ENCODE results near the gene NFE2L2. TPM values are rescaled to one million over a fixed set of nuclear protein-coding genes. Genes with fewer than 3 reads are reported as not detected.
"Not testable (repeated sequence)": the region's sequence is repeated elsewhere in the genome, so short reads cannot be mapped to it uniquely, and the experiment has no call there.

The NFE2L2 gene
- total and polyA plus RNA-seq, 2 donors (not counting 1 experiment from before 2014, with no cell fraction given) = 16.8 to 93.6 TPM

- Mint-ChIP-seq H3K9me3 (ENCODE audit: insufficient read depth) (no peaks in the 10 kb centered on the region), H3K4me3 (no peak overlapping the region), H3K27ac (no peak overlapping the region), H3K27me3 (no peaks in the 10 kb centered on the region), H3K4me1 (peaks cover 19% of the 10 kb centered on the region)
- peaks cover 11 to 70% of the 10 kb centered on the region in 2 experiments for H3K36me3 ChIP-seq (replicated peaks in 1 of 2; ENCODE audit: control extremely low read depth in 1 of 2, control insufficient read depth in 1 of 2, extremely low read depth in 1 of 2, insufficient read depth in 2 of 2, low read length in 1 of 2)
- no peak overlapping the region for H3K4me2 ChIP-seq (replicated peaks; ENCODE audit: low read depth, low read length, poor library complexity, severe bottlenecking)
- H2AFZ ChIP-seq (ENCODE audit: insufficient read depth, low read depth, low read length, poor library complexity, severe bottlenecking) = no peak overlapping the region
- intact Hi-C loops (cut with micrococcal nuclease) = no loop called here
- DNase-seq (no peak), ATAC-seq (ENCODE audit: low read depth) (no peak)
- H4K20me1 ChIP-seq (ENCODE audit: control insufficient read depth, insufficient read depth, low read length, poor library complexity, severe bottlenecking) = peaks cover 31% of the 10 kb centered on the region
- no peak overlapping the region for H3K9ac ChIP-seq (ENCODE audit: low read length)
- H3K27ac ChIP-seq (ENCODE audit: low read length in 2 of 2) = no peak overlapping the region
- no peaks in the 10 kb centered on the region for H3K4me1 ChIP-seq (ENCODE audit: control insufficient read depth in 2 of 2, insufficient read depth in 2 of 2, low read length in 2 of 2)
- H3K4me3 ChIP-seq (ENCODE audit: control extremely low read depth in 1 of 5, extremely low read depth in 1 of 5, insufficient read depth in 1 of 5, low read depth in 2 of 5, low read length in 4 of 5) = no peak overlapping the region
- ChIA-PET POLR2A (no interaction called here), CTCF (interaction anchor here (1.8 kb wide), 1 partner anchor 57 kb away, joined by 4 read pairs; no protein-coding TSS in a partner anchor)
- no CpG with 5 or more reads among the region's 3 CpGs for WGBS (ENCODE audit: insufficient coverage)
- TF ChIP-seq EZH2 (IDR thresholded peaks at IDR 0.05; ENCODE audit: borderline replicate concordance, insufficient read depth, low read depth, low read length, poor library complexity, severe bottlenecking) = no peak
- TF ChIP-seq, protein P1, sequence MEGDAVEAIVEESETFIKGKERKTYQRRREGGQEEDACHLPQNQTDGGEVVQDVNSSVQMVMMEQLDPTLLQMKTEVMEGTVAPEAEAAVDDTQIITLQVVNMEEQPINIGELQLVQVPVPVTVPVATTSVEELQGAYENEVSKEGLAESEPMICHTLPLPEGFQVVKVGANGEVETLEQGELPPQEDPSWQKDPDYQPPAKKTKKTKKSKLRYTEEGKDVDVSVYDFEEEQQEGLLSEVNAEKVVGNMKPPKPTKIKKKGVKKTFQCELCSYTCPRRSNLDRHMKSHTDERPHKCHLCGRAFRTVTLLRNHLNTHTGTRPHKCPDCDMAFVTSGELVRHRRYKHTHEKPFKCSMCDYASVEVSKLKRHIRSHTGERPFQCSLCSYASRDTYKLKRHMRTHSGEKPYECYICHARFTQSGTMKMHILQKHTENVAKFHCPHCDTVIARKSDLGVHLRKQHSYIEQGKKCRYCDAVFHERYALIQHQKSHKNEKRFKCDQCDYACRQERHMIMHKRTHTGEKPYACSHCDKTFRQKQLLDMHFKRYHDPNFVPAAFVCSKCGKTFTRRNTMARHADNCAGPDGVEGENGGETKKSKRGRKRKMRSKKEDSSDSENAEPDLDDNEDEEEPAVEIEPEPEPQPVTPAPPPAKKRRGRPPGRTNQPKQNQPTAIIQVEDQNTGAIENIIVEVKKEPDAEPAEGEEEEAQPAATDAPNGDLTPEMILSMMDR (IDR thresholded peaks at IDR 0.05) = no peak
- H3K27me3 ChIP-seq (replicated peaks in 1 of 4; ENCODE audit: control extremely low read depth in 1 of 4, control insufficient read depth in 3 of 4, insufficient read depth in 4 of 4, low read length in 3 of 4) = no peaks in the 10 kb centered on the region
- H3K79me2 ChIP-seq (ENCODE audit: control insufficient read depth, insufficient read depth, low read length) = peaks cover 24% of the 10 kb centered on the region
- H3K9me3 ChIP-seq (ENCODE audit: control extremely low read depth in 1 of 3, control insufficient read depth in 2 of 3, insufficient read depth in 1 of 3, low read length in 2 of 3) = no peaks in the 10 kb centered on the region
Observed at GRCh38 chr2:177221970-177222369, 42.6 kb downstream of the NFE2L2 start.

DNA sequence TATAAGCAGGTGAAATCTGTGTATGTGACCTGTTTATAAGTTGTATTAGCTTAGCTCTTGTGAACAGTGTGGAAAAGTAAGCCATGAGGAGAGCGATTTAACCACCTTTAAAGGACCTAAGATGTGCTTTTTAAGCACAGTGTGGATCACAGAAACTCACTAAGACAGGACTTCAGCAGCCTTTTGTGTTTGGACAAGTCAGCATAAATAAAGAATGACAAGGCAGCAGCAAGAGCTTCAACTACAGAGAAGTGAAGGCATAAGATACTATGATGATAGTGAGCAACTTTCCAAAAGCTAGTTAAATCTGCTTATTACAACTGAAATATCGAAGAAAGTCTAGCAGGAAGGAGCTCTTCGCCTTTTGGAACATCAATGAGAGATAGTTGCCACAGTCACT is 43.0 kb downstream of the NFE2L2 start:
- no peaks in the 10 kb centered on the region for H3K9me3 ChIP-seq (ENCODE audit: control extremely low read depth in 1 of 3, control insufficient read depth in 2 of 3, insufficient read depth in 1 of 3, low read length in 2 of 3)
- no peak overlapping the region for H3K4me3 ChIP-seq (ENCODE audit: control extremely low read depth in 1 of 5, extremely low read depth in 1 of 5, insufficient read depth in 1 of 5, low read depth in 2 of 5, low read length in 4 of 5)
- H3K36me3 ChIP-seq (replicated peaks in 1 of 2; ENCODE audit: control extremely low read depth in 1 of 2, control insufficient read depth in 1 of 2, extremely low read depth in 1 of 2, insufficient read depth in 2 of 2, low read length in 1 of 2) = peaks cover 11 to 74% of the 10 kb centered on the region in 2 experiments
- no peak for ATAC-seq (ENCODE audit: low read depth)
- H4K20me1 ChIP-seq (ENCODE audit: control insufficient read depth, insufficient read depth, low read length, poor library complexity, severe bottlenecking) = peaks cover 35% of the 10 kb centered on the region
- H3K27ac Mint-ChIP-seq = no peak overlapping the region
- H3K27me3 ChIP-seq (replicated peaks in 1 of 4; ENCODE audit: control extremely low read depth in 1 of 4, control insufficient read depth in 3 of 4, insufficient read depth in 4 of 4, low read length in 3 of 4) = no peaks in the 10 kb centered on the region
- ChIA-PET CTCF (interaction anchor here (1.6 to 1.8 kb wide), 2 partner anchors 57 to 74 kb away, joined by 4 read pairs; no protein-coding TSS in a partner anchor), POLR2A (no interaction called here)
- no peak overlapping the region for H2AFZ ChIP-seq (ENCODE audit: insufficient read depth, low read depth, low read length, poor library complexity, severe bottlenecking)
- H3K9me3 Mint-ChIP-seq (ENCODE audit: insufficient read depth) = no peaks in the 10 kb centered on the region
- H3K9ac ChIP-seq (ENCODE audit: low read length) = no peak overlapping the region
- no peak for DNase-seq
- 100% methylated on average over 1 of the region's 3 CpGs for WGBS (ENCODE audit: insufficient coverage)
- H3K27me3 Mint-ChIP-seq = no peaks in the 10 kb centered on the region
- TF ChIP-seq EZH2 (IDR thresholded peaks at IDR 0.05; ENCODE audit: borderline replicate concordance, insufficient read depth, low read depth, low read length, poor library complexity, severe bottlenecking) = no peak
- TF ChIP-seq, protein P1 (IDR thresholded peaks at IDR 0.05) = no peak
- no peak overlapping the region for H3K4me2 ChIP-seq (replicated peaks; ENCODE audit: low read depth, low read length, poor library complexity, severe bottlenecking)
- intact Hi-C loops (cut with micrococcal nuclease) = no loop called here
- H3K4me1 ChIP-seq (ENCODE audit: control insufficient read depth in 2 of 2, insufficient read depth in 2 of 2, low read length in 2 of 2) = peaks cover 0 to 3% of the 10 kb centered on the region in 2 donors
- peaks cover 21% of the 10 kb centered on the region for H3K4me1 Mint-ChIP-seq
- H3K4me3 Mint-ChIP-seq = no peak overlapping the region
- peaks cover 28% of the 10 kb centered on the region for H3K79me2 ChIP-seq (ENCODE audit: control insufficient read depth, insufficient read depth, low read length)
- no peak overlapping the region for H3K27ac ChIP-seq (ENCODE audit: low read length in 2 of 2)

GRCh38 chr2:177219787-177220186 is 44.7 kb downstream of the NFE2L2 start:
- H3K4me3 Mint-ChIP-seq; H3K9me3 Mint-ChIP-seq (ENCODE audit: insufficient read depth); H3K9ac ChIP-seq (ENCODE audit: low read length); H3K27me3 ChIP-seq (replicated peaks in 1 of 4; ENCODE audit: control extremely low read depth in 1 of 4, control insufficient read depth in 3 of 4, insufficient read depth in 4 of 4, low read length in 3 of 4); DNase-seq; H3K4me2 ChIP-seq (replicated peaks; ENCODE audit: low read depth, low read length, poor library complexity, severe bottlenecking); intact Hi-C loops (cut with micrococcal nuclease); ATAC-seq (ENCODE audit: low read depth); H3K9me3 ChIP-seq (ENCODE audit: control extremely low read depth in 1 of 3, control insufficient read depth in 2 of 3, insufficient read depth in 1 of 3, low read length in 2 of 3); H3K27ac ChIP-seq (ENCODE audit: low read length in 2 of 2); H3K27ac Mint-ChIP-seq; POLR2A ChIA-PET; H3K27me3 Mint-ChIP-seq; H2AFZ ChIP-seq (ENCODE audit: insufficient read depth, low read depth, low read length, poor library complexity, severe bottlenecking); H3K4me3 ChIP-seq (ENCODE audit: control extremely low read depth in 1 of 5, extremely low read depth in 1 of 5, insufficient read depth in 1 of 5, low read depth in 2 of 5, low read length in 4 of 5); CTCF ChIA-PET: not testable (repeated sequence)
- H3K4me1 Mint-ChIP-seq = peaks cover 32% of the 10 kb centered on the region
- H4K20me1 ChIP-seq (ENCODE audit: control insufficient read depth, insufficient read depth, low read length, poor library complexity, severe bottlenecking) = peaks cover 46% of the 10 kb centered on the region
- peaks cover 8 to 14% of the 10 kb centered on the region in 2 donors for H3K4me1 ChIP-seq (ENCODE audit: control insufficient read depth in 2 of 2, insufficient read depth in 2 of 2, low read length in 2 of 2)
- WGBS (ENCODE audit: insufficient coverage) = no CpG with 5 or more reads among the region's 2 CpGs
- peaks cover 14 to 91% of the 10 kb centered on the region in 2 experiments for H3K36me3 ChIP-seq (replicated peaks in 1 of 2; ENCODE audit: control extremely low read depth in 1 of 2, control insufficient read depth in 1 of 2, extremely low read depth in 1 of 2, insufficient read depth in 2 of 2, low read length in 1 of 2)
- peaks cover 46% of the 10 kb centered on the region for H3K79me2 ChIP-seq (ENCODE audit: control insufficient read depth, insufficient read depth, low read length)
